Measurements from ENCODE around the gene SMAD2.

- TF ChIP-seq, protein P1, sequence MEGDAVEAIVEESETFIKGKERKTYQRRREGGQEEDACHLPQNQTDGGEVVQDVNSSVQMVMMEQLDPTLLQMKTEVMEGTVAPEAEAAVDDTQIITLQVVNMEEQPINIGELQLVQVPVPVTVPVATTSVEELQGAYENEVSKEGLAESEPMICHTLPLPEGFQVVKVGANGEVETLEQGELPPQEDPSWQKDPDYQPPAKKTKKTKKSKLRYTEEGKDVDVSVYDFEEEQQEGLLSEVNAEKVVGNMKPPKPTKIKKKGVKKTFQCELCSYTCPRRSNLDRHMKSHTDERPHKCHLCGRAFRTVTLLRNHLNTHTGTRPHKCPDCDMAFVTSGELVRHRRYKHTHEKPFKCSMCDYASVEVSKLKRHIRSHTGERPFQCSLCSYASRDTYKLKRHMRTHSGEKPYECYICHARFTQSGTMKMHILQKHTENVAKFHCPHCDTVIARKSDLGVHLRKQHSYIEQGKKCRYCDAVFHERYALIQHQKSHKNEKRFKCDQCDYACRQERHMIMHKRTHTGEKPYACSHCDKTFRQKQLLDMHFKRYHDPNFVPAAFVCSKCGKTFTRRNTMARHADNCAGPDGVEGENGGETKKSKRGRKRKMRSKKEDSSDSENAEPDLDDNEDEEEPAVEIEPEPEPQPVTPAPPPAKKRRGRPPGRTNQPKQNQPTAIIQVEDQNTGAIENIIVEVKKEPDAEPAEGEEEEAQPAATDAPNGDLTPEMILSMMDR (conservative IDR thresholded peaks at IDR 0.05; ENCODE audit: low read length): no peak
- no peak for TF ChIP-seq EZH2phosphoT487 (IDR thresholded peaks at IDR 0.05; ENCODE audit: borderline replicate concordance, low read depth, low read length)
Observed at GRCh38 chr18:47767699-47768098, 162.8 kb downstream of the SMAD2 start.
